Kidney capillary endothelial cell (primary cell): ENCODE measurements around the gene MEIS2.

Source experiments
- DNase-seq: peaks from one replicate; pipeline ENCODE4 v3.0.0-alpha.2; 2018; ENCODE audit warnings: low spot score

Gene MEIS2

DNA sequence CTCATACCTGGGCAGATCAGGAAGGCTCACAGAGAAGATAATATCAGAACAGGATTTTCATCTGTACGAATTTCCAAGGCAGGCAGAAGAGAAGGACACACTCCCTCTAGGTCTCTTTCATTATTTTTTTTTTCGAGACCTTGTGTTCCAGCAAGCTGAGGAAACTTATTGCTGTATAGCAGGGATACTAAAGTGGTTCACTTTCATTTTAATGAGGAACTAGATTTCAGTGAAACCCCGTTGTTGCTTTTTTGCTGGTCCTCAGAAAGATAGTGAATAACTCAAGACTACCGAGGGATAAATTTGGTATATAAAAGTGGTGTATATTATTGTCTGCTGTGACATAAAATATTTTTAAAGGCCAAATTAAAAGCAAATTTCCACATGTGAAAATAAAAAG is 24.6 kb downstream of the MEIS2 start:
- DNase-seq, result no peak

DNA sequence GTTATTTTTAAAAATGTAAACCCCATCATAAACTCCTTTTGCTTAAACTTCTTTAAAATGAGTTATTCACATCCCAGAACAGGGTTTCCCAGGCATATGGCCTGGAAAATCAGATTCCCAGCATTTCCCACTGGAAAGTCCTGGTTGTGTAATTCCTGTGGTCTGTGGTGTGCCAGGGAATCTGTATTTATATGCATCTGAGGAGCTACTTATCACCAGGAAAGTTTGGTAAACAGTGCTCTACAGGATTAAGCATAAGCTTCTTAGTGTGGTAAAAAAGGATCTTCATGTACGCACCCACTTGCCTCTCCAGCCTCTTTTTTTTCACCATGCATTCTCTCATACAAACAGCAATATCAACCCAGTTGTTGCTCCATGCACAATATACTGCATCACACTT is 28.2 kb downstream of the MEIS2 start:
- DNase-seq, result no peak

DNA sequence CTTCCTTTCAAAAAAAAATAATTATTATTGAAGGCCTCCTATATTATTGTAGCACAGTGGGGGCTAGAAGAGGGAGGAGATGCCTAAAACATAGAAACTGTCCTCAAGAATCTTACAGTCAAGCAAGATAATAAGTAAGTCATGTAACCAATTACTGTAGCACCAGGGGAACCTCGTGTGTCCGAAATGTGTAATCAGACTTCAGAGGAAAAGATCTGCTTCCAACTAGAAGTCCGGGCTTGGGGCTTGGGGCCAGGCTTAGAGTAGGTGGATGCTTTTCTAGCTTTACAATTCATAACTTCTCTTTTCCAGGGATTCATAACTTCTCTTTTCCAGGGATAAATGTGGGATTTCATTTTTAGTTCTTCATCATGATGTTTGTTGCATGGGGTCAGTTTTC is 29.2 kb downstream of the MEIS2 start:
- DNase-seq, result no peak

DNA sequence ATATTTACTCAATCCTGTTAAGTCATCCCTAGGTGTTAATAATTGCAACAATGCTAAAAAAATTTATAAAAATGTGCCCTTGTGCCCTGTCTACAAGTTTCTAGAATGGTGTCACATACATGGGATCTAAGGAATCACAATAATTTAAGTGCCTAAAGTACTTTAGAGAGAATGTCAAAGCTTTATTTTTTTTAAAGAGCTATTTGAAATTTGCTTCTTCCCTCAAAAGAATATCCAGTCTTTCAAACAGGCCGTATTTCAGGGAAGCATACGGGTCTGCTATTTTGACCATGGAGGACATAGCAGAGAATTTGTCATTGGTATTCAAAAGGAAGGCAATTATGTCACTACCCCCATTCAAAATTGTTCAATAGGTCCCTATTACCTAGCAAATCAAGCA is 29.7 kb downstream of the MEIS2 start:
- no peak for DNase-seq

DNA sequence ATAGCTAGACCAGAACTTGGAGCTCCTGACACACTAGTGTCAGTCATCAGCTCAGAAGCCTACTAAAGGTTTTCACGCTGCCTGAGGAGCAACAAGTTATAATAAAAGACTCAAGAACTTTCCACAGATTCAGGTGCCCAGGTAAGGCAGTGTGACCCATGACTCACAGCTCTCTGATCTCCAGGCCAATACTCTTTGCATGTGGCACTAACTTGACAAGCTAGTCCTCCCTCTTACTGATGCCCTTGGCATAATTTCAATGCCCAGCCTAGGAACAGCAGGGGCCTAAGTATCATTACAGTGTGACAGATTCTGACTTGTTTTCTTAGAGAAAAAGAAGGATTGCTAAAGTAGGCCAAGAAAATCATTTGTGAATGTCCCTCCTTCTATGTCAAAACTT is 38.4 kb downstream of the MEIS2 start:
- DNase-seq, result no peak

DNA sequence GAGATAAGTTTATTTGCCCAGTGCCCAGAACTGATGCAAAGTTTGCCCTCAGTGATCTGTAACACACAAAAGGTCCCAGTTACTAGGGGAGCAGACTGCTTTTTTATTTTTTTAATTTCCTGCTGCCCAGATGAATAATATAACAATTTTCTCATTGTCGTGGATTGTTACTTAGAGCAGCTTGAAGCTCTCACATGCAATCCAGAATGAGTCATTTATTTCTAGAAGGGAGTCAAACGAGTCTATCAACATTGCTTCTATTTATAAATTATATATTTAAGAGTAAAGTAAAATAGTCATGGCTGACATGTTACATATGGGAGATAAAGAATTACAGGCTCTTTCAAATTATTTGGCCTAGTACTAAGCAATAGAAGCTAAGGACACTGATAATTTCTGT is 41.3 kb downstream of the MEIS2 start:
- DNase-seq, result peak; percentile 75

DNA sequence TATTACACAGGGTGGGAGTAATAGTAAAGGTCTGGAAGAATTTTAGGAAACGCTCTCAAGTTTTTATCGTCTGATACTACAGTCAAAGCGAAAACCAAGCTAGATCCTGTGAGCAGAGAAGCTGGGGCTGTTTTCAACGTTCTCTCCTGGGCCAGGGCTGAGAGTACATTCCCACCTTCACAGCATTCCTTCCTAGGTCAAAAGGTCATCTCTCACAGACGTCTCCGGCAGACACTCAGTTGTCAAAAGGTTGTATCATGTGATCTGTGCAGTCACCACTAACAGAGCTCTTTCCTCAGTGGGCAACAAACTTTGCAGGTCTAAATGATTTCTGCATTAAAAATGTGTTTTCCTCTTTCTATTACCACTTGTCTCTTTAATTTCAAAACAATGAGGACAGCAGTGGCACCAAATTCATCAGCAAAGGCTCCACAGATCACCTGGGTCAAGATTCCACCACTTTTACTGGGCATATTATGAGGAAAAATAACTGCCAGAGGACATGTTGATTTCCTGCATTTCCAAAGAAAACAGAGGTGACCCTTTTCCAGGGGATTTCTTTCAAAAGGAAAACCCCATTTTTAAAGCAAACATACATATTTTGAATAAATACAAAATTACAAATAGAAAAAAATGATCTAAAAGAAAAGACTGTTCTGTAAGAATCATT is 41.9 kb downstream of the MEIS2 start:
- peak; percentile 12 for DNase-seq

DNA sequence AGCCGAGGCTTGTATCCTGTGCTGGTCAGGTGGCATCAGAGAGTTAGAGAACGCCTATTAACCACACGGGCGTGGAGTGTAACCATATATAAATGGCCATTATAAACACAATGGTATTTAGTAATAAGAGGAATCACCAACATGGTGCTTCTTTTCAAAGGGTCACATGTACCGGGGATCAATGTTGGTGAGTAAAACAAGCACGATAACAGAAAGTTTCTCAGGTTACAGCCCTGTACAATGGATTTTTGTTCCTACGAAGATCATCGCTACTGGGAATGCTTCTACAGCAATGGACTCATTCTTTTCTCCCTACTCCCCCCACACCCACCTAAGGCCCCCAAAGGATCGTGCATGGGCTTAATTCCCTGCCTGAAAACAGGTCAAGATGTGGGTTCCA is 42.5 kb downstream of the MEIS2 start:
- DNase-seq, result no peak

DNA sequence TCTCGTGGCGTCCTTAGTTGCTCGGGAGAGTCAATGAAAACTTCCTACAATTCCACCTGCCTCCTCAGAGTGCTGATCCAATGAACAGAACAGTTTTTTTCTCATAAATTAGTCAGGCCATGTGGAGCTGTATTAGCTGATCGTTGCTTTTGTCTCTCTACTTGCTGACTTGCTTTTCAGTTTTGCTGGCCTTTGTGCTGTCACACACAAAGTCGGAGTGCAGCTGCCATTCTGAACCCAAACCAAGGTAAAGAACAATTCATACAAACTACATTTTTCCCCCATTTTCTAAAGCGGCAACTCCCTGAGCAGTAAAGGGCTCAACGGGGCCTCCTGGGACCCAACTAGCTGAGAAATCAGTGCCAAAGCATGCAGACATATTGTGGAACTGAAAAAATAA is 43.1 kb downstream of the MEIS2 start:
- no peak for DNase-seq

DNA sequence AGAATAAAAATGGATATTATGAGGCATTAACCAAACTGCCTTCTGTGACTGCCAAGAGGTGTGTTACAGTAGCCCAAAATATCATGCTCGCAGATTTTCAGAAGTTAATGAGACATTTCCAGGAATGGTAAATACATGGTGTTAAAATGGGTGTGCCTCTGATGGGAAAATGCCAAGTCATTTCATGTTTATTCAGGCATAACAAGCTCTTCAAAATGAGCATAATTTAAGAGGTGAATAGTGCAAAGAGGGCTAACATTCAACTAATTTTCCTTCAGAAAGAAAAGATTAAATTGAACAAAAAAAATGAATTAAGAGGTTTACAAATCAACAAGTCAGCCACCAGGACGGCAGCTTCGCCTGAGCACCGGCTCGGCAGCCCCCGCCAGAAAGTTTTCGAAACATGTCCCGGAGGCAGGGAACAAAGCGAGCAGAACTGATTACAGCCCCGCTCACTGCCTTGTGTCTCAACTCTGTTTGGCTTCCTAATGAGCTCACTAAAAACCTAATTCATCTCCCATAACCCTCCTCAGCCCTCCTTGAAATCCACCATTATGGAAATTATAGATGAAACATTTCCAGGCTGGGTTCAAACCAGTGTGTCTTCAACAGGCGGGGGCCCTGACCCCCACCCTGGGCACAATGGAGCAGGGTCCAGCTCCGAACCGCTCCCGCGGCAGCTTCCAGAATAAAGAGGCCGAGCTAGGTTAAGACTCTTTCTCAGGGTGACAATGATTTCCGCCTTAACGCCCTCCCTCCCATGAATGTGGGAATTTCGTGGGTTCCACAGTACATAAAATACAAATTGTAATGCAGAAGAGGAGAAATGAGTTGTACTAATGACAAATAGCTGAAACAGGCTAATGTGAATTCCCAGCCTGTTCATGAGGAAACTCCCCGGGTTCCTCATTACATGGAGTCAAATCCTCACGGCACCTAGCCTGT is 43.9 kb downstream of the MEIS2 start:
- no peak for DNase-seq

DNA sequence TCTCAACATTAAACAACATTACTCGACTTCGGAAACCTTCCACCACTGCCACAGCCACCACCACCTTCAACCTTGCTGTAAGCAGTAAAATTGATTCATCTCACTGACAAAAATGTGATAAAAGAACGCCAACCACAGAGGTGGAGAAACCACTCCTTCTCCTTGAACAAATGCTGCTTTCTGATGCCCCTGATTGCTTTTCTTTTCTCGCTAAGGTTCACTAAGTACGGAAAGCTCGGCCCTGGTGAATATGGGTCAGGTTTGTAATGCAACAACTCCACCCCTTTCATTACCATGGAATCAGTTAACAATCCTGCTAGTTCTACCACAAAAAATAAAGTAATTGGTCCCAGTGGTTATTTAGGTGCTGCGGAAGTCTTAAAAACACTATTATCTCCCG is 44.9 kb downstream of the MEIS2 start:
- no peak for DNase-seq

DNA sequence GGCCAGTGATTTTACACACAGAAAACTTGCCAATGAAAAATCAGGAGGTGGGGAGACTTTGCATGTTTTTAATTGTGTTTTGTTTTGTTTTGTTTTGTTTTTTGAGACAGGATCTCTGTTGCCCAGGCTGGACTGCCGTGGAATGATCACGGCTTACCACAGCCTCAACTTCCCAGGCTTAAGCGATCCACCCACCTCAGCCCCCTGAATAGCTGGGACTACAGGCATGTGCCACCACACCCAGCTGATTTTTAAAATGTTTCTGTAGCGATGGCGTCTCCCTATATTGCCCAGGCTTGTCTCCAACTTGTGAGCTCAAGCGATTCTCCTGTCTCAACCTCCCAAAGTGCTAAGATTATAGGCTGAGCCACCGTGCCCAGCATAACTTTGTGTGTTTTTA is 46.0 kb downstream of the MEIS2 start:
- DNase-seq, result no peak

DNA sequence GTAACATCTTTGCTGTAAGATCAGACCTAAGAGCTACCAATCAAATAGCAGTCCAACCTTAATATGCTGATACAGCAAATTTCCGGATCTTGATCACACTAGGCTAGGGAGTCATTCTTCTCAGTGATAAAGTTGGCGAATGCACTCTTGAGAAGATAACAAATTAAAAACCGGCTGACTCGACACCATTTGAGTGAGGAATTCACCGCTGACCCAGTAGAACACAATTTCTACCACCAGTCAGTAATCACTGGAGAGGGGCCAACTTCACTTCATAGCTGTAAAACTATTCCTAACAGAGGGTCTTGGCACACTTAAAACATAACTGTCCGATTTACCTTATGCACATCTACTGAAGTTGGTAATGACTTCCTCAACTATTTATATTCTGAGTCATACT is 47.2 kb downstream of the MEIS2 start:
- DNase-seq, result no peak

DNA sequence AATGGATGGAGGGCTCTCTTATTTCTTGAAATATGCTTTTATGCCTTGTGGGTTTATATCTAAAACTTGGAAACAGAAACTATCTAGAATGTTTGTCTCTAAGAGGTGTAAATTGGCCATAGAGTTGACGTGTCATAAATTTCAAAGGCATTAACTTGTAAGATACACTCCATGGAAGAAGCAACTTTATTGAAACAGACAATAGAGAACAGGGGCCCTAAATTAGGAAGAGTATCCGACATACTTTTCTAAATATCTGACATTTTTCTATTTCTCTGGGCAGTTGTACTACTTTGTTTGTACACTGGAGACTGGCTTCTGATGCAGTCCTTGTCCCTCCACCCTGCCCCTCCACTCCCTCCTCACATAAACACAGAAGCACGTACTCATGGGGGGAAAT is 50.0 kb downstream of the MEIS2 start:
- DNase-seq, result no peak

DNA sequence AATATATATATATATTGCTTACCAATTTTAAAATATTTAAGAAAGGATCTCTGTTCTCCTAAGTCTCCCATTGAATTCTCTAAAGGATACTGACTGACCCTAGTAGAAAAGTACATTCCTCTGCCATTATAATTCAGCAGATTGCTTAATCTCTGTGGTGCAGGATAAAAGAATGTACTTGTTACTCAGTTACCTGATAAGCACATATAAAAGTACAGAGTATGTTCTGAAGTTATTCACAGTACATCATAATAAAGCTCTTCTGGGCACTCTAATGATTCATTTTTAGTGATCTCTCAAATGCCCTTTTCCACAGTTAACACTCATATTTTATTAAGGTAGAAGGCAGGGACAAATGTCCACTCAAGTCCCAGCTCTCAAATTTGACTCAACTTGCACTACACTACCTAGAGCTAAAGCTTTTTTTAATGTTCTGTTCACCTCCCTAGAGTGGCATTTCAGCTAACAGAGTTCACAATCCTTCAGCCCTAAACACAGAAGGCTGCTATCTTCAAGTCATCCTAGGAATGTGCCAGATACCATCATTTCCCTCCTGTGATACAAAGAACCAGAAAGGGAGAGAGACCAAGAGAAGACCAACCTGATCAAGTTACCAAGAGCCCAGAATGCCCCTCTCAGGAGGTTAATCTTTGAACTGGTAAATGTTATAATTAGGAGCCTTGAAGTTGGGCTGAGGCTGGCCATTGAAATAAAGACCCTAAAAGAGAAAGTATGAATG is 53.3 kb downstream of the MEIS2 start:
- DNase-seq, result no peak

DNA sequence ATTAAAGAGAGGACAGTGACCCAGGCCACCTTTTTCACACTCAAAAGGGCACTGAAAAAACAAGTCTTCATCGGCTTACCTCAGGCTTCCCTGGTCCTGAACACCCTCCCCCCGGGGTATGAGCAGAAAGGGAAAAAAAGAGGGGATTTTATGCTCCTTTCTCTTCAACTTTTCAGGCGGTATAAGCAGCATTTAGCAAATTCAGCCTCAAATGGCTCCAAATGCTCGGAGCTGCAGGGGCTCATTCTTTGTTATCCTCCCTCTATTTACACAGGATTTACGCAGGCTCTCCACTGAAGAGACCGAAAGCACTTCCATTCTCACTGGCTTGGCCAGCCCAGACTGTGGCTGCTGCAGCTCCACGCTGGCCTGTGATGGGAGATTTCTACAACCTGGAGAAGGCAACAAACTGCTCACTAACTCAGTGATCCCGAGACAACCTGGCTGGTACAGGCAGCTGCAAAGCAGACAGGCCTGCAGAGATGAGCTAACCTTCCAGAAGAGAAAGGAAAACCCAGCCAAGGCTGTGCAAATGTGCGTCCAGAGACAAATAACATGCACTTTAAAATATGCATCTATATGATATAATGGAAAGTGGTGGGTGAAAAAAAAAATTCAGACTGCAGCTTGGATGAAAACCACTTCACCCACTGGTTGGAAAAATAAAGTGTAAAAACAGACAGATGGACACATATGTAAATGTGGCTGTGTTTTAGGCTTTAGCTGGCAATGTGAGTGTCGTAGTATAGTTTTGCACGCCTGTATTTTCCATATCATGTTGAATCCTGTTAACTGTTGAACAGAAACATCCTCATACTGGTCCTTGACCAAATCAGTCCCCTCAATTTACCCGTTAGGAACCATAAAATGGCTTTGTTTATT is 54.2 kb downstream of the MEIS2 start:
- no peak for DNase-seq

DNA sequence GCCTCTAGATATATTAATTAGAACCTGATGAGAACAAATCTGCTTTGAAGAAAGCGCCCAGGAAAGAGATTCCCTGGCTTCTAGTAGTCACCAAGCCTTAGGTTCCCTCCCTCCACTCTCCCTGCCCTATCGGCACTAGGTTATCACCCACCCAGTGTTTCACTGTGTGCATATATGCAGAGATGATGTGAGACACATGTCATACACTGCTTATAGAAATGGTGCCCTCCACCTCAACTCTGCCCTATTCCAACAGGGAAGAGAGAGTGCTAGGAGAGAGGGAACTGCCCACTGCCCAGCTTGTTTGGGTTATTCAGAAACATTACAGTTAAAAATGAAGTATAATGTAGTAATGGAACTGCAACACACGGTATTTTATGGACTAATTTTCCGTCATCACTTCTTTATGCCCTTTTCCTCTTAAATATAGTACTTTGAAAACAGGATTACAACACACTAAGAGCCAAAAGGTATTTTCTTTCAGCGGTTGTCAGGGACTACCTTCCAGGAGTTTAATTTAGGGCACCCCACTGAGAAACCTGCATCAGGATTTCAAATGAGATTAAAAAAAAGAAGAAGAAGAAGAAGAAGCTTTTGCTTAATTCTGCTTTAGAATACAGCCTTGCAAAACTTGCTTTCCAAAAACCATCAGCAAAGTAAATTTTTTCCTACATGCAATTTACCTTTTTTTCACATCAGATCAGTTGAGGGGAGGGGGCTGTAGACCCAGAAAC is 55.3 kb downstream of the MEIS2 start:
- no peak for DNase-seq

DNA sequence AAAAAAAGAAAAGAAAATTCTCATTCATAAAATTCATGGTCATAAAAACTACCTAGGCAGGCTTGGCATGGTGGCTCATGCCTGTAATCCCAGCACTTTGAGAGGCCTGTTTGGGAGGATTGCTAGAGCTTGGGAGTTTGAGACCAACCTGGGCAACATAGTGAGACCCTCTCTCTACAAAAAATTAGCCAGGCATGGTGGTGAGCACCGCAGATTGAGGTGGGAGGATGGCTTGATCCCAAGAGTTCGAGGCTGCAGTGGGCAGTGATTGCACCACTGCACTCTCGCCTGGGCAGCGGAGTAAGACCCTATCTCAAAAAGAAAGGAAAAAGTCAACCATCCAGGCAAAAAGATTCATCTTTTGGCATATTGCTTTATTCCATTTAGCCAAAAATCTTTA is 58.5 kb downstream of the MEIS2 start:
- DNase-seq, result no peak

DNA sequence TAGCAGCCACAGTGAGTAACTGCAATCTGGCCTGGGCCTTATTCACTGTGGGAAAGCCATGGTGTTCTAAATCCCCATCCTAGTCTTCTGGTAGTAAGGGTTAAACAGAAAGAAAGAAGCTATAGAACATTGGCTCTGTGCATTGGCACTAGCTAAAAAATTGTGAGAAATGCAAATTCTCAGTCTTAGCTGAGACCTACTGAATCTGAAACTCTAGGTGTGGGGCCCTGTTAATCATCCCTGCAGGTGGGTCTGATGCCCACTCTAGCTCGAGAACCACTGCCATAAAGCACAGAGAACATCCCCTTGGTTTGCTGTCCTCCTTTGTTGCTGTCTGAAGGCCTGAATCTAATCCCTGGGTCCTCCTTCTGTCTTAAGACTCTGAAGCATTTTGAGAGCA is 59.3 kb downstream of the MEIS2 start:
- no peak for DNase-seq

DNA sequence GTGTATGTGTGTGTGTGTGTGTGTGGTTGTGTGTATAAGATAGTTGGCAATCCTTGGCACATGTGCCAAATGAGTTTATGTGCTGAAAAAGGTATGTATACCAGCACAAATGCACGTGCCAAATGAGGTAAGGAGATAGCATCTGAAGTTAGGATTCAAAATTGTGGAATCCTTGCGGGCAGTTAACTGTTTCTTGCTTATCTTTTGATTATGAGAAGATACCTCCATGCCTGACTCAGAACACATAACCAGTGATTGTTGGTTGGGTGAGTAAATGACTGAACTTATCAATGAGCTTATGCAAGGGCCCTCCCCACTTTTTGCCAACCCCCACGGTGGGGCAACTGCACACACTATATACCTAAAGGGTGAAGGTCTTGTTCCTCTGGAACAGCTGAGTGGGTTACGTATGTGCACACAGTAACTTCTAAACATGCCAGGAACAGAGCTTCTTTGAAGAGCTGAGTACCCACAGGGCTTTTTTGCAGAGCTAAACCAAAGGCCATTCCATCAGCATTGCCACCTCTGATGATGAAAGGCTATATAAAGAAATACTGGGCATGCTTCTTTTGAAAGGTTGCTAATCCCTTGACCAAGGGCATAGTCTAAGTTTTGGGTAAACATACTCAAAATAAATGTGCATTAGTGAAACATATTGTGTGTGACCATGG is 60.1 kb downstream of the MEIS2 start:
- DNase-seq, result no peak

DNA sequence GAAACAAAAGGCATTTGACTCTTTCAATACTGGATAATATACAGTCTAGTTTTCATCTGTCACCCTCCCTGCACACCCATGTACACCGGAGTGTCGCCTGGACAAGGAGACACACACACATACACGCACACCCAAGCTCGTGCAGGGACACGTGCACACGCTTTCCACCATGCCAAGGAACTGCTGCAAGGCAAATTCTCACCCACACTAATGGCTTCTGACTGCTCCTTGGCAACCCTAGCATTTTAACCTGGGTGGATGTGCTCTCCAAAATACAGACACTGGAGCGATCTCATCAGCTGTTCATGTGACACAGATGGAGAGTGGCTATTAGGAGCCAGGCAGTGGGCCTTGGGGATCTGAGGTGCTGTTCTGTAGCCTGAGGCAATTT is 61.6 kb downstream of the MEIS2 start:
- DNase-seq, result no peak
